HK-2 (cell line): ENCODE results near the gene HYAL4.

ENCODE experiments used
- DNase-seq: peaks from one replicate; pipeline ENCODE4 v3.0.0-alpha.2; 2018; ENCODE audit not compliant: unreplicated experiment

HYAL4 gene

DNA sequence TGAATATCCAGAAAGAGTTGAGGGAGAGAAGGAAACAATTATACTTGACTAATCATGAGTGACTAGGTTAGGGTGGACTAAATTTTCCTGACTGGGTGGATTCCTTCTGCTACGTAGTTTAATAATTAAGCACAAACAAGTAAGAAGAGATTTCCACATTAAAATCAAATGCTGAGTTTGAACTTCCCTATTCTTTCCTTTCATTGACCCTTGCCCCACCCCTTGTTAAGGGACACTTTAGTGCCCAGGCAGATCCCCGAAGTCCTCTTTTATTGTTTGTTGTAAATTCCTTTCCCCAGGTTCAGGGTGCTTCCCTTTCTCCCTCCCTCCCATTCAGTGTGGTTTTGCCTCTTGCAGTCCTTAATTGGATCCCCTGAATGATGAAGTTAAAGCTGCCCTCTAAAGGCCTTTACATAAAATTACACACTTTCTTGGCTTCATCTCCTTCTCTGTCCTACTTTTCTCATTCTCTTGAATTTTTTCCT, 71.3 kb downstream of the HYAL4 start:
- no peak for DNase-seq

DNA sequence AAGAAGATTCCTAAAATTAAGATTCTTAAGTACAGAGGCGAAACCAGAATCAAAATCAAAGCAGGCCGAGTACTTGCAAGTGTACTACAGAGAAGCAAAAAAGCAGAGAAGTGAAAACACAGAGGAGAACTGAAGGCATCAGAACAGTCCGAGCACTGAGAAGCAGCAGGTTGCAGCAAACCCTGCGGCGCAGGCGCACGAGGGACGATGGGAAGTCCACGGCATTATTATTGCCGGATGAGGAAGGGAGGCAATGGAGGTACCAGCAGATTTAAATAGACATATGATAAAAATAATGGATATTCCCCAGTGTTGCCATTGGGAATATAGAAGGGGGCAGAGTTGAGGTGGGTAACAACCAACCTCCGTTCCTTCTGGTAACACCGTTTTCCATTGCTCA, 72.9 kb downstream of the HYAL4 start:
- DNase-seq, result no peak

DNA sequence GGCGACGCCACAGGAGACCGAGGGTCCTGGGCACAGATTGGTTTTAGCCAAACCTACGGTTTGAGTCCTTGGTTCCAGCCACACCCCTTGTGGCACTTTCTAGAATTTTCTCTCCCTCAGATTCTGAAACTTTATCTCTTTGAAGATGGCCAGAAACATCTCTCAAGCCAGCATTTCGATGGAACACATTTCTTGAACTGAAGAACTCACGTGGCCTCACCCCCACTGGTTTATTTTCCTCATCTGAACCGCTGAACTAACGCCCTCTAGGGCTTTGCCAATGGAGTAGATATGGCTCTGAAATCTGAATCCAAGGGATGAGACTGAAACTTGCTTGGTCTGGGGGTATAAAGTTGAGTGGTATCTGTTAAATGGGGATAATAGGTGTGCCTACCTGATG, 73.3 kb downstream of the HYAL4 start:
- DNase-seq, result no peak

DNA sequence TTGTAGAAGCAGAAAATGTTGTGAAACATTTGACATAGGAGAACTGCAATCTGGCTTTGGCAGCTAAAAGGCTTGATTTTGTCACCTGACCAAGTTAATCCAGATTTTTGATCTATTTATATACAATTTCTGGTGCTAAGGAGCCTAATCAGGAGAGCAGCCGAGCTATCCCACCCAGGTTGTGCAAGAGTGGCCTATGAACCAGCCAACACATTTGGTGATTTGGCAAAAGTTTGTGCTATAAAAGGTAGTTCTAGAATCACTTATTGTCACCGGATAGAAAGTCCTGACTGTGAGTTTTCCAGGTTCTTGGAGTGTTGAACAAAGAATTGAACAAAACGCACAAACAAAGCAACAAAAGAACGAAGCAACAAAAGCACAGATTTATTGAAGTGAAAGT, 78.6 kb downstream of the HYAL4 start:
- no peak for DNase-seq

DNA sequence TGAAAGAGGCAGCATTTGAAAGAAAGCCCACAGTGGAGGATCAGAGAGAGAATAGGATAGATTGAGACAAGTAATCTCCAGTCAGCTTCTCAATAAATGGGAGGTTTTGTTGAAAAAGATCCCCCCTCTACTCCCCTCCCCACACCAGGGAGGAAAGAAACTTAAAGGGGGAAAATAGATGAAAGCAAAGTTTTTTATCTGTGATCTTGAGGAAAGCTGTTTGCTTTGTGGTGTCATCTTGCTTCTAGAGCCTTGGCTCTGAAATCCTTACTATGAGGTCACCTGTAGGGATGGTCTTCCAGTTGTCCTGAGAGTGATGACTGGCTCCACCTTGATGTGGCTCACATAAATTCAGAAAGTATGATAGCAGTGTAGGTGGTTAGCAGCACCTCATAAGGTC, 80.0 kb downstream of the HYAL4 start, which contains the start of gene SPAM1:
Gene SPAM1 (plus strand): TSS at position 301 of the 400 bp plus-strand sequence. CDS start 28,330 bp downstream, outside the sequence.
- DNase-seq, result no peak
